Raji (cell line): Measurements from ENCODE around the gene GFRA1.

Experiments
- POLR2A ChIP-seq: IDR thresholded peaks from 2 replicates; pipeline ENCODE4 v1.6.1; 2011; ENCODE audit warnings: low read depth, low read length, control low read depth; ENCODE audit not compliant: insufficient read depth

Gene GFRA1

GRCh38 chr10:116121640-116122525 is 151.1 kb downstream of the GFRA1 start:
- TF ChIP-seq POLR2A = no peak

DNA sequence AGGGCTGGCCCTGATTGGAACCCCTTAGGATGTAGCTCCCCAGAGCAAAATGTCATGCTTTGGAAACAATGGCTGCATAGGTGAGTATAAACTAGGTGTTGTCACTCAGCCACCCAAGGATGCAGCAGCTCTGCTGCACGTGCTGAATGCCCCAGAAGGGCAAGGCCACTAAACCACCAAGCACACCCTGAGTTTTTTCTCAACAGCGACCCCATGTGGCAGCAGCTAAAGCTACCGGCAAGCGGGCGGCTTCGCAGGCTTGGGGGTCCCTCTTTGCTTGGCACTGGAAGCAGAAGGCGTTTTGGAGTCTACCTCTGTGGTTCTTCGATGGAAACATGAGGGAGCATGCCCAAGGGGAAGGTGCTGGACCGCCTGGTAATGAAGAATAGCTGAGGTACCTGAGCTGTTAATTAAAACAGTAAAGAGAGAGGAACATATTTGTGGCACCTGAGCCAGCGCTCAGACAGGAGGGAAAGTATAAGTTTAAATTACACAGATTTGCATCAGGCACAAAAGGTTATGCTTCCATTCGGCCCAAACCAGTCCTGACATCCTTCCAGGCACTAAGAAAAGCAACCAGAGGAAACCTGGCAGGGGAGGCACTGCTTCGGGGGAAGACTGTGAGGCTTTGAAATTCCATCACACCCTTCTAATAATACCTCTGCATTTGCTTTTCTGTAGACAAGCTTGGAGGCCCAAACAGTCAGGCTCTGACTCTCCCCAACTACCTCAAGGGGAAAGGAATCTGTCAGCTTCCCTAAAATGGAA is 152.1 kb downstream of the GFRA1 start:
- no peak for TF ChIP-seq POLR2A

GRCh38 chr10:116118847-116119246 is 154.2 kb downstream of the GFRA1 start:
- no peak for TF ChIP-seq POLR2A

DNA sequence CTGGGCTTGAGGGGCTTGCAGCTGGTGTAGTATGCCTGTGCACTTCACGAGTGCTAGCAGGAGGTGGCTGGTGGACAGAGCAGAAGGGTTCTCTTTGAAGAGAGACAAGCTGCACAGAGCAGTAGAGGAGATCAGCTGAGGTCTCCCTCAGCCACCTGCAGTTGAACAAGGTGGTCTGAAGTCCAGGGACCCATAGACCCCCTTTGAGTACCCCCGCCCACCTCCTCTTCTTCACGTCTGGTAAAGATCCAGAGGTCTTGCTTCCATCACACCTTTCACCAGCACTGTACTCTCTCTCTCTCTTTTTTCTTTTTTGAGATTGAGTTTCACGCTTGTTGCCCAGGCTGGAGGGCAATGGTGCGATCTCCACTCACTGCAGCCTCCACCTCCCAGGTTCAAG is 157.2 kb downstream of the GFRA1 start:
- TF ChIP-seq POLR2A = no peak

- TF ChIP-seq POLR2A = no peak
Measured at GRCh38 chr10:116115036-116115641, 157.9 kb downstream of the GFRA1 start.

DNA sequence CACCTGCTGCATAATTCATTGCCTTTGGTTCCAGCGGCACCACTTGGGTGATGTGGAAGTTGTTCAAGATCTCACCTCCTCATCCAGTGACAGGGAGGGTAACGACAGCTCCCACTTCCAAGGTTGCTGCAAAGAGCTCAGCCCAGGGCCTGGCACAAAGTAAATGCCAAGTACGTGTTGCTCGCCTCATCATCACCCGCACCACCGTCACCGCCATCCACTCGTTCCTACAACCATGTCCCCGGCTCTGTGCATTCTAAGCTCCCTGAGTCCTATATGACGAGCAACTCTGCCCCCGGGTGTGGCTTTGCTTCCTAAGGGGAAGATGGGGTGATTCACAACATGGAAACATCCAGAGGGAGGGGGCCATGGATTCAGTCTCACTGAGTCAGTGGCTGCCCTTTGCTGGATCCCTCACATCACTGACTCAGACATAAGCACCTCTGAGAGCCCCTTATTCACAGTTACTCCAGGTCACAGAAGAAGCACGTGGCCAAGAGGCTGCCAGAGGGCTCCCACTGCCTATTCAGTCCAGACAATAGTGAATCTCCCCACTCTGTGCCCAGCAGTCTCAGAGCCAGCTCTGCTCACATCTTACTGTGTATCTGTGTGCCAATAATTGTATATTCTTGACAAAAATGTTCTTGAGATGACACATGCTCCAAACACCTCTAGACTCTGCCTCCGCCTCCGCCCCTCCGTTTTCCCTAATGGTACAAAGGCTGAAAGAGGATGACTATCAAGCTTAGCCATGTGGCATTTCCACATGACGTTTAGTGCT is 159.1 kb downstream of the GFRA1 start:
- TF ChIP-seq POLR2A = no peak

- no peak for TF ChIP-seq POLR2A
Measured at GRCh38 chr10:116112232-116113231, 160.5 kb downstream of the GFRA1 start.

- no peak for TF ChIP-seq POLR2A
Measured at GRCh38 chr10:116111483-116112095, 161.4 kb downstream of the GFRA1 start.

DNA sequence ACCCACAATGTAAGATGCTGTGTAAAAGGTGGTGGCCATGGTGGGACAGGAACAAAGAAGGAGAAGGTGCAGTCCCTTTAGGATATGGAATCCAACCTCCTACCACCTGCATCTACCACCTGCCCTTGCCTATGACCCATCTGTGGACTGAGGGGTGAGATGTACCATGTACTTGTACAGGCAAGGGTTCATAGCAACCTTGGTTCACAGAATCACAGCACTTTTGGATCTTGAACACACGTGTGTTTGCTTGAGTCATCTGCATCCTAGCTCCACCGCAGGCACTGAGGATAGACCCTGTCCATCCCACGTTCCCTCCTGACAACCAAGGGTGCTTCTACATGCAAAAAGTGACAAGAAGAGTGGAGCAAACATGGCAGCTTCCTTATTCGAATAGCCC is 162.3 kb downstream of the GFRA1 start:
- TF ChIP-seq POLR2A = no peak

DNA sequence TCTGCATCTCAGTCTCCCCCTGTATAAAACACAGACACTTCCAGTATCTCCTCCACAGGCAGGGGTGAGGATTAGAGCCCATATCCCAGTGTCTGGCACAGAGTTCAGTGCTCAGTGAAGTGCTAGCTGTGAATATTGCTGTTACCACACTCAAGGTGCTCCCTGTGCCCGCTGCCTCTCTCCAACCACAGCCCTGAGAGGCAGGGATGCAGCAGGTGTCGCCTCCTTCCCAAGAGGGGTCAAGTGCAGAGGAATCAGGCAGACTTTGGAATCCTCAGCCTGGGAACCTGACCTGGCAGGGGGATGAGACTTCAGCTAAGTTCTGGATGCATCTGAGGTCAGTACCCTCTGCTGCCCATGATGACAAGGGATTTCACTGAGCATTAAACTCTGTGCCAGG is 163.1 kb downstream of the GFRA1 start:
- TF ChIP-seq POLR2A = no peak

DNA sequence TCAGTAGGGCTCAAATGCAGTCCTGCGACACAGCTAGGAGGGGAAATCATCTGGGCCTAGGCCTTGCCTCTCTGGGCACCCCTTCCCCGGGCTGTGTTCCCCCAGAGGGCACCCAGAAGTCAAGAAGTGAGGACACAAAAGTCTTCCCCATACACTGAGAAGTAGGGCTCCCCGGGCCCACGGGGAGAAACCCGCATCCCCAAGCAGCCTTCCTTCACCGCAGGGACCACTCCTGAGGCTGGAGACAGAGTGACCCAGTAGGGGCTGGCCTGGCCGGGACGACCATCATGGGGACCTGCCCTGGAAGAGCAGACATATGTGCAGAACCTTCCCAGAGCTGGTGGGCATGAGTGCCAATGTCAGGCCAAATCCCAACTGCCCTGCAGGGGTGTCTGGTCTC is 163.5 kb downstream of the GFRA1 start:
- no peak for TF ChIP-seq POLR2A

GRCh38 chr10:116108095-116108494 is 164.9 kb downstream of the GFRA1 start:
- no peak for TF ChIP-seq POLR2A

GRCh38 chr10:116106611-116107010 is 166.4 kb downstream of the GFRA1 start:
- no peak for TF ChIP-seq POLR2A

DNA sequence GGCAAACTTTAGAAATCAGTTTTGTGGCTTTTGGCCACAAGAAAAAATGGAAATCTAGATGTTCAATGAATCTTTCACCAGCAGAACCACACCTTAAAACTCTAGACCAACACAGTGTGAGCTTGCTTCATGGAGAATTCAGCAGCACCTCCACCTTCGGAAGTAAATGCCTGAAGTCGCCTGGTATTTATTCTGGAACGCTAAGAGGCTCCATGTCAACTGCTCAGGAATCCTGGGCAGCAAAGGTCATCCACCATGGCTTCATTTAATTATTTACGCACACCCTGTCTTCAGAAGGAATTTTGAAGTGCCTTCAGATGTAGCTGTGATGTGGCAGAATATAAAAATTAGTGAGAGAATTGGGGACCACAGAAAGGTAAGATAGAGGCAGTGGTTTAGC is 167.7 kb downstream of the GFRA1 start:
- TF ChIP-seq POLR2A = no peak
